ENCODE measurements around the gene ADAMTS17.
"Not testable (repeated sequence)": the region's sequence is repeated elsewhere in the genome, so short reads cannot be mapped to it uniquely, and the experiment has no call there.

Gene ADAMTS17

DNA sequence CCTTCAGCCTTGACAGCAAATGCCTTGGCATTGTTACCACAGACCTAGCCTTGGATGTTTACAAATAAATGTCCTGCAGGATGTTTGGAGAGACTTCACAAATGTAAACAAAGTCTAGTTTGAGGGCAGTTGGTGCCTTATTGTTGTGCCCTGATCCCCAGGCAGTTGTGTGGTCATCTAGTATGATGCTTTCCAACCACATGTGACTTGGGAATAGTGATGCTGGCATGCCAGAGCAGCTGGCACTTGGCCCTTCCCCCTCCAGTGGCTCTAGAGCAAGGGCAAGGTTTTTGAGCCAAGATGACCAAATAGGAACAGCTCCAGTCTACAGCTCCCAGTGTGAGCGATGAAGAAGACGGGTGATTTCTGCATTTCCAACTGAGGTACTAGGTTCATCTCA is 258.2 kb downstream of the ADAMTS17 start:
- Histone ChIP-seq H3K27me3 (no peaks in the 10 kb centered on the region), H3K4me3 (no peak overlapping the region), H4K20me1 (no peaks in the 10 kb centered on the region), H3K4me2 (peak overlapping the region; percentile 42), H3K36me3 (no peaks in the 10 kb centered on the region), H3K9me3 (no peaks in the 10 kb centered on the region), H3K27ac (no peak overlapping the region), H3K4me1 (peaks cover 18% of the 10 kb centered on the region), H3K9ac (no peak overlapping the region)
- no peak for TF ChIP-seq Cebpa-rat (IDR thresholded peaks at IDR 0.05)

DNA sequence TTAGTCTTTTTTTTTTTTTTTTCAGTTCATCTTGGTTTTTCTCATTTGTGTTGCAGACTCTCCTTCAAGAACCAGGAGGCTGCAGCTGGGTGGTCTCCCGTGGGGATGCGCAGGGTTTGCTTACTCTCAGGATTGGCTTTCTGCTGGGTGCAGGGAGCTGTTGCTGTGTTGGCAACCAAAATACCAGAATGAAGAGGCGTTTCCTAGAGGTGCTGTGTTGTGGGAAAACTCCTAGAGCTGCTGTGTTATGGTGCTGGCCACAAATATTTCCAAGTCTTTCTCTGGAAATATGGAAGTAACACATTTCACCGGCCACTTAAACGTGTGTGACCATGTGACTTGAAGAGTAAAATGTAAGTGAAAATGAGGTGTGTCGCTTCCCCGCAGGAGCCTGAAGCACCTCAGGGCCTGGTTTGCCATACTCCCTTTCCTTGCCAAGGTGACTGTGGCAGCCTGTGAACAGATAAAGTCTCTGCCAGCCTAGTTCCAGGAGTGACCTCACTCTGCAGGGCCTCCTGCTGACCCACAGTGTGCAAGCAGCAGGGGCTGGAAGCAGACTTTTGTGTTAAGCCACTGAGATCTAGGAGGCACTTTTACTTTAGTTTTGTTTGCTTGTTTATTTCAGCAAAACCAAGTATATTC is 258.9 kb downstream of the ADAMTS17 start:
- no peaks in the 10 kb centered on the region for H3K27me3 ChIP-seq
- peak overlapping the region; percentile 42 for H3K4me2 ChIP-seq
- no peaks in the 10 kb centered on the region for H3K36me3 ChIP-seq
- no peak overlapping the region for H3K4me3 ChIP-seq
- H3K4me1 ChIP-seq, result peaks cover 18% of the 10 kb centered on the region
- H3K27ac ChIP-seq, result peak overlapping the region; percentile 9; the same call in 1 of the 2 replicates
- H3K9ac ChIP-seq, result no peak overlapping the region
- no peaks in the 10 kb centered on the region for H4K20me1 ChIP-seq
- TF ChIP-seq Cebpa-rat (IDR thresholded peaks at IDR 0.05), result no peak
- H3K9me3 ChIP-seq, result no peaks in the 10 kb centered on the region

- Histone ChIP-seq H4K20me1 (no peaks in the 10 kb centered on the region), H3K4me2 (no peak overlapping the region), H3K36me3 (no peaks in the 10 kb centered on the region), H3K9ac (no peak overlapping the region), H3K27me3 (no peaks in the 10 kb centered on the region), H3K9me3 (no peaks in the 10 kb centered on the region), H3K4me3 (no peak overlapping the region), H3K27ac (no peak overlapping the region), H3K4me1 (peaks cover 18% of the 10 kb centered on the region)
- no peak for TF ChIP-seq Cebpa-rat (IDR thresholded peaks at IDR 0.05)
These were observed 260.3 kb downstream of the ADAMTS17 start for GRCh38 chr15:100081454-100081853.

DNA sequence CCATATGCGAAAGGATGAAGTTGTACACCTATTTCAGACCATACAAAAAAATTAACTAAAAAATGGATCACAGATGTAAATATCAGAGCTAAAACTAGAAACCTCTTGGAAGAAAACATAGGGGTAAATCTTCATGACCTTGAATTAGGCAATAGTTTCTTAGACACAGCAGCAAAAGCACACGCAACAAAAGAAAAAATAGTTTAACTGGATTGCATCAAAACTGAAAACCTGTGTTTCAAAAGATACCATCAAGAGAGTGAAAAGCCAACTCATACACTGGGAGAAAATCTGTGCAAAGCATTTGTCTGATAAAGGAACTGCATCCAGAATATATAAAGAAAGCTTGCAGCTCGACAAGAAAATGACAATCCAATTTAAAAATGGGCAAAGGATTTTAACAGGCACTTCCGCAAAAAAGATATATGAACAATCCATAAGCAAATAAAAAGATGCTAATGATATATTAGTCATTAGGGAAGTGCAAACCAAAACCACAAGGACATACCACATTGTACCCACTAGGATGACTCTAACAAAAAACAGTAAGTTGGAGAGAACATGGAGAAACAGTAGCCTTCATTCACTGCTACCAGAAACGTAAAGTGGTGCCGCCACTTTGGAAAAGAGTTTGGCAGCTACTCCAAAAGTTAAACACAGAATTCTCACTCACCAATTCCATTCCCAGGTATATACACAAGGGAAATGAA is 263.1 kb downstream of the ADAMTS17 start:
- no peak overlapping the region for H3K27ac ChIP-seq

DNA sequence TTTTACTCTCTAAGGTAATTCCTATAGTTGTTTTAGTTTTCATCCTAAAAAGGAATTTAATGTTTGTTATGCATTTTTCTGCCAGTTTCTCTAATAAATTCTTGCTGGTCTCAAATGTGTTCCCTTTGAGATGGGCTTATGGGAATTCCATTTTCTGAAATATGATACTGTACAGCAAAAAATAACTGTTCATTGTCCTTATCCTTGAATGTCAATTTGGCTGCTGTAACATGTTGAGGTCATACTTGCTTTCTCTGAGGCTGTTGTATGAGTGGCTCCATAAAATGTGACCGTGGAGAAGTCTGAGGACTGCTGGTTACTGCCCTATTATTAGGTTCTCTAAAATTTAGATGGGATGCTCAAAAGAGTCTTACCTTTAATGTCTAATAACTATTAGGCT is 266.5 kb downstream of the ADAMTS17 start:
- no peaks in the 10 kb centered on the region for H3K36me3 ChIP-seq
- H3K4me2 ChIP-seq, result no peak overlapping the region
- H3K27ac ChIP-seq, result no peak overlapping the region
- H3K9ac ChIP-seq, result no peak overlapping the region
- H3K4me3 ChIP-seq, result no peak overlapping the region
- no peak for TF ChIP-seq Cebpa-rat (IDR thresholded peaks at IDR 0.05)
- H3K27me3 ChIP-seq, result no peaks in the 10 kb centered on the region
- no peaks in the 10 kb centered on the region; the same call in 1 of the 2 replicates for H3K4me1 ChIP-seq
- no peaks in the 10 kb centered on the region for H4K20me1 ChIP-seq
- no peaks in the 10 kb centered on the region for H3K9me3 ChIP-seq

More for the DNA sequence above, 263.1 kb downstream of the ADAMTS17 start:
- peaks cover 16% of the 10 kb centered on the region for H3K4me1 ChIP-seq
- H3K4me3 ChIP-seq, result no peak overlapping the region
- H4K20me1 ChIP-seq, result no peaks in the 10 kb centered on the region
- H3K36me3 ChIP-seq, result no peaks in the 10 kb centered on the region
- no peak overlapping the region for H3K9ac ChIP-seq
- H3K4me2 ChIP-seq, result no peak overlapping the region
- TF ChIP-seq Cebpa-rat (IDR thresholded peaks at IDR 0.05), result no peak
- no peaks in the 10 kb centered on the region for H3K9me3 ChIP-seq
- no peaks in the 10 kb centered on the region for H3K27me3 ChIP-seq

- Histone ChIP-seq H3K9me3 (no peaks in the 10 kb centered on the region), H3K4me3 (no peak overlapping the region), H3K9ac (no peak overlapping the region), H3K4me2 (no peak overlapping the region), H3K27me3 (no peaks in the 10 kb centered on the region), H3K36me3 (no peaks in the 10 kb centered on the region), H3K4me1 (no peaks in the 10 kb centered on the region), H4K20me1 (no peaks in the 10 kb centered on the region), H3K27ac (no peak overlapping the region)
- no peak for TF ChIP-seq Cebpa-rat (IDR thresholded peaks at IDR 0.05)
These were observed 267.8 kb downstream of the ADAMTS17 start for GRCh38 chr15:100073982-100074381.

GRCh38 chr15:100066521-100067280 is 275.1 kb downstream of the ADAMTS17 start:
- H3K4me2 ChIP-seq, H3K36me3 ChIP-seq, H3K4me3 ChIP-seq, H3K4me1 ChIP-seq, H4K20me1 ChIP-seq, H3K27me3 ChIP-seq, H3K9ac ChIP-seq, H3K27ac ChIP-seq, H3K9me3 ChIP-seq: not testable (repeated sequence)

- TF ChIP-seq Cebpa-rat (IDR thresholded peaks at IDR 0.05), result no peak
- no peak overlapping the region for H3K4me3 ChIP-seq
- no peak overlapping the region for H3K9ac ChIP-seq
- no peaks in the 10 kb centered on the region for H3K36me3 ChIP-seq
- no peaks in the 10 kb centered on the region for H4K20me1 ChIP-seq
- H3K4me1 ChIP-seq, result peaks cover 7% of the 10 kb centered on the region
- no peak overlapping the region for H3K4me2 ChIP-seq
- H3K27ac ChIP-seq, result no peak overlapping the region
- H3K27me3 ChIP-seq, result no peaks in the 10 kb centered on the region
- H3K9me3 ChIP-seq, result no peaks in the 10 kb centered on the region
These were observed 279.8 kb downstream of the ADAMTS17 start for GRCh38 chr15:100061944-100062343.

- H3K4me1 ChIP-seq, result peaks cover 7% of the 10 kb centered on the region
- no peaks in the 10 kb centered on the region for H3K27me3 ChIP-seq
- H3K36me3 ChIP-seq, result no peaks in the 10 kb centered on the region
- H3K9me3 ChIP-seq, result no peaks in the 10 kb centered on the region
- H3K27ac ChIP-seq, result no peak overlapping the region
- no peak overlapping the region for H3K4me3 ChIP-seq
- TF ChIP-seq Cebpa-rat (IDR thresholded peaks at IDR 0.05), result no peak
- no peak overlapping the region for H3K4me2 ChIP-seq
- H3K9ac ChIP-seq, result no peak overlapping the region
- no peaks in the 10 kb centered on the region for H4K20me1 ChIP-seq
These were observed 281.4 kb downstream of the ADAMTS17 start for GRCh38 chr15:100060276-100060926.

Measured in BLaER1 (cell line).